CD4-positive, alpha-beta T cell treated with Interleukin-17A for 1 hour (primary cell): ENCODE data around the gene MARCHF2.

ENCODE experiments used
- DNase-seq: peaks from one replicate; pipeline ENCODE4 v3.0.0-alpha.2; 2020

The MARCHF2 gene

DNA sequence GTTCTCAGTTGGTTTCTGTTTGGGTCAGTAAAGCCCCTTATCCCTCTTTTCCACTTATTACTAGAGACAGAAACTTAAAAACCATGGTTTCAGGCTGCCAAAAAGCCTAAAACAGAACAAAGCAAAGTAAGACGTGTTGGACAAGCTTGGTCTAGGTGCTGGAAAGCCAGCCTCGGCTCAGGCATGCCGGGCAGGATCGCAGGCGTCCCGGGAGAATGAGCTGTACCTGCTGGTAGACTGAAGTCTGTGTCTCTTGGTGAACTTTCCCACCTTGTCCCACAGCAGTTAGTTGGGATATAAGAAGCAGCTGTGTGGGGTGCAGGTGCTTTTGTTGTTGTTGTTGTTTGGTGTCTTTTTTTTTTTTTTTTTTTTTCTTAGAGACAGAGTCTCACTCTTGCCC, 68.5 kb downstream of the MARCHF2 start:
- no peak for DNase-seq

DNA sequence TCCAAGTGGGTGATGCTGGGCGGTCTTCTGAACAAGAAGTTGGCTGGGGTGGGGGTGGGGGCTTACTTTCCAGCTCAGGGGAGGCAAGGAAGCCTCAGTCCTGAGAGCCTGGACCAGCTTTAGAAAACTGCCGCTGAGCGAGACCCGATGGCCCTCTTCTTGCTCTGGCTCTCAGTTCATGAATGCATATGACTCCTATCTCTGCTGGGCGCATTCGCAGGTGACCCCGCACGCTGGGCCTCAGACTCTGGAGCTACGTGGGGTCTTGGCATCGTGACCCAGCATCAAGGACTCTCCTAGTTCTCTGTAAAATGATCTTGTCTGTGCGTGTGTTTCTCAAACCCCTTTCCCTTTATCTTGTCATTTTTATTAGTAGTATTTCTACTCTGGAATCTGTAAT, 69.6 kb downstream of the MARCHF2 start:
- no peak for DNase-seq

DNA sequence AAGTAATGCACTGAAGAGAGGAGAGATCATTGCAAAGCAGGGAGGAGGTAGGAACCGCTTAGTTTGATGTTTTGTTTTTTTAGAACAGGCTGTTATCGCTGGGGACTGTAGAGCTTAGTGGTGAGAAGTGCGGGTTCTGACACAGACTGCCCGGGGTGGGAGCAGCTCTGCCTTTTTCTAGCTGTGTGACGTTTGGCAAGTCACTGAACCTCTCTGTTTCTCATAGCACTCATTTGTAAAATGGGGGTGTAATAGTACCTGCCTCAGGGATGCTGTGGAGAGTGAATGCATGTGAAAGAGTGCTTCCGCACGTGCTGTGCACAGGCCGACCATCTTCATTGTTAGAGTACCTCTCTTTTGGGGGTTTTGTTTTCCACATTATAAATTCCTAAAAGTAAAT, 70.1 kb downstream of the MARCHF2 start:
- DNase-seq, result no peak

DNA sequence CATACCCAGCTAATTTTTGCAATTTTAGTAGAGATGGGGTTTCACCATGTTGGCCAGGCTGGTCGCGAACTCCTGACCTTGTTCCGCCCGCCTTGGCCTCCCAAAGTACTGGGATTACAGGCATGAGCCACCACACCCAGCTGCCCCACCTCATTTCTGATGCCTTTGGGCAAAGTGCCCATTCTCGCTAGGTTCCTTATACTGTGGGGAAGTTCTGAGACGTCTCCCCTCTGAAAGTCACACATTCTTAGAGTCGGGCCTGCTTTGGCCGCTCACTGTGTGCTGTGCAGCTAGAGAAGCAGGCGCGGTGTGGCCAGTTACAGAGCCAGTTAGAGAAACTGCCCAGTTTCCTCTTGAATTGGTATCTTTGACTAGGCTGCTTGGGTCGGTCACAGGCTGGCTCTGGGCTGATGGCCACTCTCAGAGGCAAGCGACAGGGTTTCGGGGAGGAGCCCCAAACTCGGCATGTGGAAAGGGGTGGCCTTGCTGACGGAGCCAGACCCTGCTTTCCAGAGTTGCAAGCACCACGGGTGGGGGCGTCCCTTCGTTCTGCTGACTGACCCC, 71.3 kb downstream of the MARCHF2 start:
- DNase-seq, result peak; percentile 22

DNA sequence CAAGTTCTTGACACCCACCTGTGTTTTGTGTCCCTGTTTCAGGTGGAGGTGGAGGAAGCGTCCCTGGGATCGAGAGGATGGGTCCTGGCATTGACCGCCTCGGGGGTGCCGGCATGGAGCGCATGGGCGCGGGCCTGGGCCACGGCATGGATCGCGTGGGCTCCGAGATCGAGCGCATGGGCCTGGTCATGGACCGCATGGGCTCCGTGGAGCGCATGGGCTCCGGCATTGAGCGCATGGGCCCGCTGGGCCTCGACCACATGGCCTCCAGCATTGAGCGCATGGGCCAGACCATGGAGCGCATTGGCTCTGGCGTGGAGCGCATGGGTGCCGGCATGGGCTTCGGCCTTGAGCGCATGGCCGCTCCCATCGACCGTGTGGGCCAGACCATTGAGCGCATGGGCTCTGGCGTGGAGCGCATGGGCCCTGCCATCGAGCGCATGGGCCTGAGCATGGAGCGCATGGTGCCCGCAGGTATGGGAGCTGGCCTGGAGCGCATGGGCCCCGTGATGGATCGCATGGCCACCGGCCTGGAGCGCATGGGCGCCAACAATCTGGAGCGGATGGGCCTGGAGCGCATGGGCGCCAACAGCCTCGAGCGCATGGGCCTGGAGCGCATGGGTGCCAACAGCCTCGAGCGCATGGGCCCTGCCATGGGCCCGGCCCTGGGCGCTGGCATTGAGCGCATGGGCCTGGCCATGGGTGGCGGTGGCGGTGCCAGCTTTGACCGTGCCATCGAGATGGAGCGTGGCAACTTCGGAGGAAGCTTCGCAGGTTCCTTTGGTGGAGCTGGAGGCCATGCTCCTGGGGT, 72.7 kb downstream of the MARCHF2 start:
- DNase-seq, result no peak

DNA sequence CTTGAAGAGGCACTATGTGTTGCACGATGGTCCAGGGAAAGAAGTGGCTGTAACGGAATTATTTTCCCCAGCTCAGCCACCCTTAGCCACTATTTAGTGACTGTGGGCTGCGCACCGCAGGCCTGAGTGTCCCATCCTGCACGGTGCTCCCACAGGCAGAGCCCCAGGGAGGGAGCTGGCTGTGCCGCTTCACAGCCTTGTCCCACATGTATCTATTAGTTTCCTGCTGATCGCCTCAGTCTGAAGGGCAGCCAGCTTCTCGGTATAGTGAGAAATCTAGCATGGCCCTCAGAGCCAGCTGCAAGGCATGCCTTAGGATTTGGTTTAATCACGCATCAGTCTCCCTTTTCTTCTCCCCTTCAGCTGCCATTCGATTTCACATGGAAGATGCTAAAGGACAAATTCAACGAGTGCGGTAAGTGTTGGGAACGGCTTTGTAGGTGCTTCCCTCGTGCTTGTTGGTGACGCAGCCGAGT, 73.6 kb downstream of the MARCHF2 start:
- DNase-seq, result no peak

DNA sequence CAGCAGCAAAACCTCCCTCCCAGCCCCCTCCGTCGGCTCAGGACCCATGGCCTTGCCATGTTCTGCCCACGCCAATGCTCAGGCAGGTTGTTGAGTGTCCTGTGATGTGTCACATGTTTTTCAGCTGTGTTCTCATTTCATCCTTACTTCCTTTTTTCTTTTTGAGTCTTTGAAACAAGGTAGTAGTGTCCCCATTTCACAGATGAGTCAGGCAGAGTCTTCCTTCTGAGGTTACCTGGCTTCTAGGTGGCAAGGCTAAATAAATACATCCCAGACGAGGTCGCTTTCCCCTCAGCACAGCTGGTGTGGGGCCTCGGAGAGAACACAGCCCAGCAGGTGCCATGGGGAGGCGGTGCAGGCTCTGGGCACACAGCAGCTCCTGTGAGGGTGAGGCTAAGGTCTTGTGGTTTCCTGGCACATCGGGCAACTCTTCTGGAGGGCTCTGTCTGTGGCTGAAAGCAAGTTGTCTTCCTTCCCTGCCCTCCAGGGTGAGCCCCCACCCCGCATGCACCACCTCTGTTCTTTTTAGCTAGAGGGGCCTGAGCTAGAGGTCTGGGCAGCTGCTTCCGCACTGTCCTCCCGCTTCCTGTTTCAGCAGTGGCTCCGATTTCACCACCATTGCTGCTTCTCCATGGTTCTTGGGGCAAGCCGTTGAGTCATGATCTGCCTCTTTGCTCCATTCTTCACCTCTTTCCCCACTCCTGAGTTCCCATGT, 74.2 kb downstream of the MARCHF2 start:
- DNase-seq, result peak; percentile 75

DNA sequence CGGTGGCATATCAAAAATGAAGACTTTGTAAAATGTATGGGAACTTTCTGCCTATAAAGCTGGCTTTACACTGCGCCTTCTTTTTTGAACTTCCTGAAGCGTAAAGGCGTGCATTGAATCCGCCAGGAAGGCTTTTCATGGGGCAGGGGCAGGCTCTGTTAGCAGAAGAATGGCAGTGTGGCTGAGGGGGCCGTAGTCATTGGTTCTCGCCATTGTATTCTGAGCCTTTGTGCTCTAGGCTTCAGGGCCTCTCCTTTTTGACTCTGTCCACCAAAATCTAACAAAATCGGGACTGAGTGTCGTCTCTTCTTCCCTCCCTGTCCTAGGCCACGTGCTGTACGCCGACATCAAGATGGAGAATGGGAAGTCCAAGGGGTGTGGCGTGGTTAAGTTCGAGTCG, 75.3 kb downstream of the MARCHF2 start:
- DNase-seq, result no peak
